ENCODE data around the gene F13A1. TPM values are rescaled to one million over a fixed set of nuclear protein-coding genes. Genes with fewer than 3 reads are reported as not detected.

F13A1 gene
- total and polyA plus RNA-seq, 12 donors, result 10.5 to 481 (median 157) TPM

DNA sequence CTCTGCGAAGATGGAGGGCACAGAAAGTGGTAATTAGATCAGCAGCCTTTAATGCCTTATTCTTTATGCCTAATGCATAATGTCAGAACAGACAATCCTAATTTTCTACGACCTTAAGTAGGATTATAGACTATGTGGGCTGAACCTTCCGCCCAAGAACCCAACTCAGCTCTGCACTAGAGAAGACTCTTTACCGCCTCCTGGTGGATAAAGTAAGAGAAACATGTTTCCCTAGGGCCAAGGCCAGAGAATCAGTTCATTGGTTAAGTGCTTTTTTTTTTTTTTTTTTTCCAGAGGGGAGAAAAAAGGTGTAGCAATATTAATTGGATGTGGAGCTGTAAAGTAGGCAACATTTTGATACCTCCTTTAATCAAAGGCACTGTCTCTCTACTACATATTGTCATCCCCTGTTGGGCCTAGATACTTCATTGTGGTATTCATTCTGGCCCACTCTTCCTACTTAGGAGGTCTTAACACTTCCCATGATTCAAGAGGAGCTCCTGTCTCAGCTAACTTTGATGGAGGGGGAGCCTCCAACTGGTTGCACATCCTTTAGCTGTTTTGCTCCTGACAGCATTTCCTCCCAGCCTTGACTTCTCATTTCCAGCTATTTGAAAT lies 188.9 kb downstream of the F13A1 start:
- intact Hi-C loops (cut with DNase I), result no loop called here
- TF ChIP-seq, protein P1, sequence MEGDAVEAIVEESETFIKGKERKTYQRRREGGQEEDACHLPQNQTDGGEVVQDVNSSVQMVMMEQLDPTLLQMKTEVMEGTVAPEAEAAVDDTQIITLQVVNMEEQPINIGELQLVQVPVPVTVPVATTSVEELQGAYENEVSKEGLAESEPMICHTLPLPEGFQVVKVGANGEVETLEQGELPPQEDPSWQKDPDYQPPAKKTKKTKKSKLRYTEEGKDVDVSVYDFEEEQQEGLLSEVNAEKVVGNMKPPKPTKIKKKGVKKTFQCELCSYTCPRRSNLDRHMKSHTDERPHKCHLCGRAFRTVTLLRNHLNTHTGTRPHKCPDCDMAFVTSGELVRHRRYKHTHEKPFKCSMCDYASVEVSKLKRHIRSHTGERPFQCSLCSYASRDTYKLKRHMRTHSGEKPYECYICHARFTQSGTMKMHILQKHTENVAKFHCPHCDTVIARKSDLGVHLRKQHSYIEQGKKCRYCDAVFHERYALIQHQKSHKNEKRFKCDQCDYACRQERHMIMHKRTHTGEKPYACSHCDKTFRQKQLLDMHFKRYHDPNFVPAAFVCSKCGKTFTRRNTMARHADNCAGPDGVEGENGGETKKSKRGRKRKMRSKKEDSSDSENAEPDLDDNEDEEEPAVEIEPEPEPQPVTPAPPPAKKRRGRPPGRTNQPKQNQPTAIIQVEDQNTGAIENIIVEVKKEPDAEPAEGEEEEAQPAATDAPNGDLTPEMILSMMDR (IDR thresholded peaks at IDR 0.05), result peak in 3 of 6 experiments; percentile 29 to 38 (median 35)
- no peak for TF ChIP-seq POLR2A (IDR thresholded peaks at IDR 0.05)
- Histone ChIP-seq H3K27ac (no peak overlapping the region), H3K36me3 (replicated peaks in 1 of 2) (no peaks in the 10 kb centered on the region), H3K9me3 (replicated peaks in 1 of 3) (no peaks in the 10 kb centered on the region), H3K27me3 (no peaks in the 10 kb centered on the region), H3K4me1 (replicated peaks in 1 of 2) (no peaks in the 10 kb centered on the region), H3K4me3 (no peak overlapping the region)
- DNase-seq, result peak in 1 of 7 donors; percentile 5
- WGBS, 4 donors, result 62 to 67% (median 63%) methylated on average over 4 of the region's 4 CpGs

DNA sequence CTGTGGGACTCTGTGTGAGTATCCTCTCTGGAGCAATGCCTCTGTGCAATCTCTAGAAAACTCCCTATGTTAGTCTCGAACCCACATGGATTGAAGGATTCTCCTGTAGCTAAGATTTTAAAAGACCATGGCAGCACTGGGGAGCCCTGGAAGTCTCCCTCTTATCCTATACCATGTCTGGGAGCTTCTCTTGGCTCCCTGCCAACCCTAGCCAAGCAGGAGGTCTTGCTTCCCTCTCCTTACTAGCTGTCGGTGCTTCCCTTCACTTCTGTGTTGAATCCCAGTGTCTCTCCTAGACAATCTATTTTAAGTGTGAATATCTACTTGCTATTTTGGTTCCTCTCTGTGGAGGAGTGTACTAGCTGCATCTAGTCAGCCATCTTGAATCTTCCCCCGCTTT lies 195.0 kb downstream of the F13A1 start:
- WGBS, 4 donors, result 65 to 79% (median 73%) methylated on average over 3 of the region's 3 CpGs
- DNase-seq, result no peak
- Histone ChIP-seq H3K36me3 (replicated peaks in 1 of 2) (no peaks in the 10 kb centered on the region), H3K4me3 (no peak overlapping the region), H3K27me3 (no peaks in the 10 kb centered on the region), H3K27ac (no peak overlapping the region), H3K4me1 (replicated peaks in 1 of 2) (no peaks in the 10 kb centered on the region), H3K9me3 (replicated peaks in 1 of 3) (no peaks in the 10 kb centered on the region)
- TF ChIP-seq, protein P1 (IDR thresholded peaks at IDR 0.05), result no peak
- no peak for TF ChIP-seq POLR2A (IDR thresholded peaks at IDR 0.05)
- intact Hi-C loops (cut with DNase I), result no loop called here

DNA sequence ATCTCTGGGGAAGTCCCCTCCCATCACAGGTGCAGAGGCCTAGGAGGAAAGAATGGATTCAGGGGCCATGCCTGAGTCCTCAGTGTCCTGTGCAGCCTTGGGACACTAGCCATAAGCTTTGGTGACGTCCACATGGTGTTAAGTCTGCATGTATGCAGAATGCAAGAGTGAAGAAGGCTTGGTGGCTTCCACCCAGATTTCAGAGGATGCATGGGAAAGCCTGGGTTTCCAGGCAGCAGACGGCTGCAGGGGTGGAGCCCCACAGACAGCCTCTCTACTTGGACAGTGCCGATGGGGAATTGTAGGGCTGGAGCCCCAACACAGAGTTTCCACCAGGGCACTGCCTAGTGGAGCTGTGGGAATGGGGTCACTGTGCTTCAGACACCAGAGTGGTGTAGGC lies 196.7 kb downstream of the F13A1 start:
- no peak overlapping the region for H3K27ac ChIP-seq
- H3K4me3 ChIP-seq, result no peak overlapping the region
- TF ChIP-seq POLR2A (IDR thresholded peaks at IDR 0.05), result no peak
- TF ChIP-seq, protein P1 (IDR thresholded peaks at IDR 0.05), result no peak
- no peaks in the 10 kb centered on the region for H3K4me1 ChIP-seq (replicated peaks in 1 of 2)
- no peaks in the 10 kb centered on the region for H3K36me3 ChIP-seq (replicated peaks in 1 of 2)
- WGBS, 4 donors, result 49 to 76% (median 56%) methylated on average over 2 to 3 of the region's 3 CpGs
- intact Hi-C loops (cut with DNase I), result no loop called here
- no peaks in the 10 kb centered on the region for H3K9me3 ChIP-seq (replicated peaks in 1 of 3)
- DNase-seq, result no peak
- no peaks in the 10 kb centered on the region for H3K27me3 ChIP-seq

DNA sequence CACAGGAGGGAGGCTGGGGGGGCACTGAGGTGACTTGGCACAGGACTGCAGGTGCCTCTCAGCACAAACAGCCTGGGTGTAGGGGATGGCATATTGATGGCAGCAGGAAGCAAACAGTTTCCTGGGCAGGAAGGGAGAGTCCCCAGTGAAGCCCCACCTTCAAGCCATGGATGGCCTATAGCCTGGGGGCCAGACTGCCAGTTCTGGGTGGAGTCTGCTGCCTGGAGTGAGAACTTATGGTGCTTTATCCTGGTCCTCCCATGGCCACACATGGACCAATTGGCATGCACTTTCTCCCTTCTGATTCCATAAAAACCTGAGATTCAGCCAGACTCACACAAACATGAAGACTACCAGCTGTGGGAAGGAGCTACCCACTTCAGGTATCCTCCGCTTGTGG lies 198.5 kb downstream of the F13A1 start:
- WGBS, 4 donors, result 92 to 100% (median 100%) methylated on average over 1 of the region's 1 CpG; no CpG with 5 or more reads in 1 of the 4 donors
- no peaks in the 10 kb centered on the region for H3K36me3 ChIP-seq (replicated peaks in 1 of 2)
- intact Hi-C loops (cut with DNase I), result no loop called here
- no peaks in the 10 kb centered on the region for H3K9me3 ChIP-seq (replicated peaks in 1 of 3)
- H3K4me3 ChIP-seq, result no peak overlapping the region
- TF ChIP-seq POLR2A (IDR thresholded peaks at IDR 0.05), result no peak
- TF ChIP-seq, protein P1 (IDR thresholded peaks at IDR 0.05), result no peak
- no peaks in the 10 kb centered on the region for H3K4me1 ChIP-seq (replicated peaks in 1 of 2)
- no peak for DNase-seq
- H3K27ac ChIP-seq, result no peak overlapping the region
- H3K27me3 ChIP-seq, result no peaks in the 10 kb centered on the region
